ENCODE measurements around the gene GATAD2B. TPM values are rescaled to one million over a fixed set of nuclear protein-coding genes. Genes with fewer than 3 reads are reported as not detected.

Gene GATAD2B
- total RNA-seq, 4 donors from 2014 or later = 20.1 to 28.8 (median 21.5) TPM

GRCh38 chr1:153771261-153771660 lies 151.5 kb downstream of the GATAD2B start:
- Histone ChIP-seq H3K4me1 (peaks cover 10 to 36% of the 10 kb centered on the region in 2 donors), H3K4me3 (replicated peaks in 1 of 3) (no peak overlapping the region), H3K27ac (peak overlapping the region in 1 of 3 donors; percentile 1), H3K9me3 (no peaks in the 10 kb centered on the region), H3K36me3 (peaks cover 31 to 38% of the 10 kb centered on the region in 2 donors), H3K27me3 (no peaks in the 10 kb centered on the region)
- DNase-seq = no peak
- intact Hi-C loops (cut with DNase I) = no loop called here
- TF ChIP-seq CTCF (IDR thresholded peaks at IDR 0.05) (no peak), POLR2A (IDR thresholded peaks at IDR 0.05) (no peak)
- WGBS, 2 donors = 68 to 78% methylated on average over 2 of the region's 2 CpGs

GRCh38 chr1:153770797-153771196 lies 152.0 kb downstream of the GATAD2B start:
- DNase-seq = peak in 1 of 2 donors; percentile 18
- Histone ChIP-seq H3K27me3 (no peaks in the 10 kb centered on the region), H3K4me1 (peaks cover 8 to 34% of the 10 kb centered on the region in 2 donors), H3K4me3 (replicated peaks in 1 of 3) (no peak overlapping the region), H3K9me3 (no peaks in the 10 kb centered on the region), H3K27ac (peak overlapping the region in 2 of 3 donors; percentile 1 to 56), H3K36me3 (peaks cover 31 to 38% of the 10 kb centered on the region in 2 donors)
- TF ChIP-seq POLR2A (IDR thresholded peaks at IDR 0.05) (no peak), CTCF (IDR thresholded peaks at IDR 0.05) (no peak)
- 69 to 73% methylated on average over 11 of the region's 11 CpGs for WGBS, 2 donors
- intact Hi-C loops (cut with DNase I) = no loop called here

- no peaks in the 10 kb centered on the region for H3K27me3 ChIP-seq
- peaks cover 2 to 26% of the 10 kb centered on the region in 2 donors for H3K4me1 ChIP-seq
- DNase-seq = no peak
- TF ChIP-seq POLR2A (IDR thresholded peaks at IDR 0.05) = no peak
- no peak for TF ChIP-seq CTCF (IDR thresholded peaks at IDR 0.05)
- H3K4me3 ChIP-seq (replicated peaks in 1 of 3) = no peak overlapping the region
- 82 to 85% methylated on average over 3 of the region's 3 CpGs for WGBS, 2 donors
- H3K36me3 ChIP-seq = peaks cover 41 to 51% of the 10 kb centered on the region in 2 donors
- intact Hi-C loops (cut with DNase I) = no loop called here
- H3K9me3 ChIP-seq = no peaks in the 10 kb centered on the region
- peak overlapping the region in 1 of 3 donors; percentile 10 for H3K27ac ChIP-seq
These were observed 153.6 kb downstream of the GATAD2B start for GRCh38 chr1:153769221-153769620.

- Histone ChIP-seq H3K27ac (no peak overlapping the region), H3K36me3 (peaks cover 41 to 56% of the 10 kb centered on the region in 2 donors)
- intact Hi-C loops (cut with DNase I) = no loop called here
These were observed 154.2 kb downstream of the GATAD2B start for GRCh38 chr1:153768316-153769181.

More at GRCh38 chr1:153768316-153769181, 154.2 kb downstream of the GATAD2B start:
- Histone ChIP-seq H3K4me3 (replicated peaks in 1 of 3) (no peak overlapping the region), H3K9me3 (no peaks in the 10 kb centered on the region), H3K27me3 (no peaks in the 10 kb centered on the region), H3K4me1 (peaks cover 0 to 21% of the 10 kb centered on the region in 2 donors)
- no peak for DNase-seq
- WGBS, 2 donors = 87 to 93% methylated on average over 4 of the region's 4 CpGs
- no peak for TF ChIP-seq POLR2A (IDR thresholded peaks at IDR 0.05)
- no peak for TF ChIP-seq CTCF (IDR thresholded peaks at IDR 0.05)

Measured in thyroid gland (tissue), 4 donors.